ACC112 (cell line): ENCODE measurements around the gene MFSD11.
A peak's percentile ranks its signal among the peaks of the same experiment; 100 is the strongest.
"Not testable (repeated sequence)": the region's sequence is repeated elsewhere in the genome, so short reads cannot be mapped to it uniquely, and the experiment has no call there.

Experiments used
- H2AFZ ChIP-seq: fragments of 200-600 bp; sonication (generic); one replicate; pipeline ENCODE4 v1.6.0; 2017; ENCODE audit warnings: antibody characterized with exemption, low read length; ENCODE audit not compliant: unreplicated experiment
- H3K27ac ChIP-seq: fragments of 200-600 bp; sonication (generic); 2 replicates; pipeline ENCODE4 v1.5.1; 2014; ENCODE audit warnings: low read depth, mild to moderate bottlenecking, antibody characterized with exemption, low read length, moderate library complexity
- H3K27me3 ChIP-seq: fragments of 200-600 bp; sonication (generic); 2 replicates; pipeline ENCODE4 v1.6.1; 2014; ENCODE audit warnings: mild to moderate bottlenecking, antibody characterized with exemption, low read length, moderate library complexity, mixed read lengths; ENCODE audit not compliant: insufficient read depth
- H3K36me3 ChIP-seq: fragments of 200-600 bp; sonication (generic); 2 replicates; pipeline ENCODE4 v1.6.1; 2016; ENCODE audit warnings: mild to moderate bottlenecking, antibody characterized with exemption, low read length, moderate library complexity, mixed read lengths; ENCODE audit not compliant: insufficient read depth
- H3K4me1 ChIP-seq: fragments of 200-600 bp; sonication (generic); one replicate; pipeline ENCODE4 v1.6.1; 2016; ENCODE audit warnings: low read length, mixed read lengths; ENCODE audit not compliant: insufficient read depth, unreplicated experiment, control insufficient read depth
- H3K4me3 ChIP-seq: fragments of 200-600 bp; sonication (generic); 2 replicates; pipeline ENCODE4 v1.5.1; 2014; ENCODE audit warnings: mild to moderate bottlenecking, low read depth, low read length
- H3K79me2 ChIP-seq: fragments of 200-600 bp; sonication (generic); one replicate; pipeline ENCODE4 v1.6.0; 2016; ENCODE audit warnings: low read length; ENCODE audit not compliant: control insufficient read depth, unreplicated experiment, insufficient read depth

Gene MFSD11

GRCh38 chr17:76698466-76698977 lies 39.4 kb upstream of the MFSD11 start:
- H3K4me3 ChIP-seq, H2AFZ ChIP-seq, H3K36me3 ChIP-seq, H3K27me3 ChIP-seq, H3K27ac ChIP-seq: not testable (repeated sequence)
- H3K4me1 ChIP-seq, result peaks cover 67% of the 10 kb centered on the region
- H3K79me2 ChIP-seq, result peaks cover 87% of the 10 kb centered on the region

DNA sequence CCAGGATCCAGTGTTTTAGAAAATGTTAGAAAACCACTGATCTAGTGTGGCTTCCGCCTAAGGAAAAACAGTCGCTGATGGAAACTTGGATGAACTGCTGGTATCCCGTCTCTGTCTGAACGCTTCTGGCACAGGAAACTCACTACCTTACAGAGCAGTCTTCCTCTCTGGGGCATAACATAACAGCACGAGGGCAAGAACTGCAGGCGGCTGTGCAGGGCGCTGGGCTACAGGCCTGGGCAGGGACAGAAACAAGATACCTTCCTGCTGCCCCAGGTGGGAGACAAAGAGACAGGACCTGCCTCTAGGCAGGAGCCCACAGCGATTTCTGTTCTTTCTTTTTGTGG lies 37.7 kb upstream of the MFSD11 start:
- no peak overlapping the region for H2AFZ ChIP-seq
- no peaks in the 10 kb centered on the region for H3K36me3 ChIP-seq
- H3K4me1 ChIP-seq, result peaks cover 58% of the 10 kb centered on the region
- peaks cover 86% of the 10 kb centered on the region for H3K79me2 ChIP-seq
- no peaks in the 10 kb centered on the region for H3K27me3 ChIP-seq
- H3K4me3 ChIP-seq, result peak overlapping the region; percentile 64
- peak overlapping the region; percentile 68 for H3K27ac ChIP-seq

- Histone ChIP-seq H3K79me2 (peaks cover 87% of the 10 kb centered on the region), H2AFZ (no peak overlapping the region), H3K27me3 (no peaks in the 10 kb centered on the region), H3K4me1 (peaks cover 55% of the 10 kb centered on the region), H3K36me3 (no peaks in the 10 kb centered on the region), H3K27ac (peak overlapping the region; percentile 68), H3K4me3 (peak overlapping the region; percentile 64)
These were observed 37.1 kb upstream of the MFSD11 start for GRCh38 chr17:76700617-76701470.

DNA sequence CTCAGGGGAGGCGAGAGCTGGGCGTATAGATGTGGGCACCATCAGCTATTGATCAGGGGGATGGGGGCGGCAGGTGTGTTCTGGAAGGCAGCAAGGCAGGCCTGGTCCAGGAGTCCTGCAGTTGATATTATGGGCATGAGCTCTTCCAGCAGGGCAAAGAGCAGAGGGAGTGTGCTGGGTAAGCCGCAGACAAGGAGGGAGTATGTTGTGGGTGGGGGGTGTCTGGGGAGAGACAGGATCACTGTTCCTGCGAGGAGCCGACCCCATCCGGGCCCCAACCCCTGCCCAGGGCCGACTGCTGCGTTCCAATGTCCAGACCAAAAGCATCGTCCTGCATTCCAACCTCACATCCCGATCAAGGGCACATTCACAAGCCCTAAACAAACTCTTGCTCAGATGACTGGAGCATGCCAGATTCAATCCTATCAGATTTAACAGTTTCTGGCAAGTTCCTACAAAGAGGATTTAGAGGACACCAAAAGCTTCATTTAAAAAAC lies 36.4 kb upstream of the MFSD11 start:
- H3K27ac ChIP-seq, result peak overlapping the region; percentile 13; the same call in 1 of the 2 replicates
- no peaks in the 10 kb centered on the region for H3K36me3 ChIP-seq
- peaks cover 53% of the 10 kb centered on the region for H3K4me1 ChIP-seq
- H3K79me2 ChIP-seq, result peaks cover 85% of the 10 kb centered on the region
- H3K4me3 ChIP-seq, result peak overlapping the region; percentile 64; the same call in 1 of the 2 replicates
- H2AFZ ChIP-seq, result no peak overlapping the region
- H3K27me3 ChIP-seq, result no peaks in the 10 kb centered on the region

- no peak overlapping the region for H2AFZ ChIP-seq
- H3K27me3 ChIP-seq, result no peaks in the 10 kb centered on the region
- H3K79me2 ChIP-seq, result peaks cover 85% of the 10 kb centered on the region
- no peaks in the 10 kb centered on the region for H3K36me3 ChIP-seq
- H3K4me3 ChIP-seq, result no peak overlapping the region
- H3K27ac ChIP-seq, result peak overlapping the region; percentile 13; the same call in 1 of the 2 replicates
- peaks cover 47% of the 10 kb centered on the region for H3K4me1 ChIP-seq
These were observed 35.8 kb upstream of the MFSD11 start for GRCh38 chr17:76702076-76702475.

GRCh38 chr17:76702941-76703637 lies 34.8 kb upstream of the MFSD11 start:
- H3K79me2 ChIP-seq, result peaks cover 85% of the 10 kb centered on the region

GRCh38 chr17:76704805-76705204 lies 33.1 kb upstream of the MFSD11 start:
- H3K36me3 ChIP-seq, result no peaks in the 10 kb centered on the region; the same call in 1 of the 2 replicates
- H3K4me1 ChIP-seq, result peaks cover 36% of the 10 kb centered on the region
- no peaks in the 10 kb centered on the region for H3K27me3 ChIP-seq
- H3K27ac ChIP-seq, result no peak overlapping the region
- no peak overlapping the region for H2AFZ ChIP-seq
- peaks cover 86% of the 10 kb centered on the region for H3K79me2 ChIP-seq
- no peak overlapping the region for H3K4me3 ChIP-seq

More at GRCh38 chr17:76702941-76703637, 34.8 kb upstream of the MFSD11 start:
- H2AFZ ChIP-seq, result no peak overlapping the region
- H3K36me3 ChIP-seq, result no peaks in the 10 kb centered on the region; the same call in 1 of the 2 replicates
- H3K4me3 ChIP-seq, result no peak overlapping the region
- H3K4me1 ChIP-seq, result peaks cover 44% of the 10 kb centered on the region
- no peak overlapping the region for H3K27ac ChIP-seq
- H3K27me3 ChIP-seq, result no peaks in the 10 kb centered on the region

DNA sequence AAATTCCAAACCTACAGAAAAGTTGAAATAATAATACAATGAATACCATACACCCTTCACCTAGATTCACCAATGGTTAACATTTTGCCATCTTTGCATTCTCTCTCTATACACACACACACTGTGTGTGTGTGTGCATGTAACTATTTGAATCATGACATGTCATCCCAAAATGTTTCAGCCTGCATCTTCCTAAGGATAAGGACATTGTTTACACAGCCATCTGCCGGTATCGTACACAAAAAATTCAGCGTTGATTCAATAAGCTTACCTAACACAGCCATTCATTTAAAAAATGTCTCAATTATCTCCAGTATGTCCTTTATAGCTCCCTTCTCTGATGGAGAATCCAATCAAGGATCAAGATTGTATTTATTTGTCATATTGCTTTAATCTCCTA lies 31.1 kb upstream of the MFSD11 start:
- no peak overlapping the region for H2AFZ ChIP-seq
- H3K4me1 ChIP-seq, result peaks cover 25% of the 10 kb centered on the region
- no peaks in the 10 kb centered on the region for H3K27me3 ChIP-seq
- no peaks in the 10 kb centered on the region; the same call in 1 of the 2 replicates for H3K36me3 ChIP-seq
- no peak overlapping the region for H3K4me3 ChIP-seq
- H3K79me2 ChIP-seq, result peaks cover 76% of the 10 kb centered on the region
- H3K27ac ChIP-seq, result no peak overlapping the region

DNA sequence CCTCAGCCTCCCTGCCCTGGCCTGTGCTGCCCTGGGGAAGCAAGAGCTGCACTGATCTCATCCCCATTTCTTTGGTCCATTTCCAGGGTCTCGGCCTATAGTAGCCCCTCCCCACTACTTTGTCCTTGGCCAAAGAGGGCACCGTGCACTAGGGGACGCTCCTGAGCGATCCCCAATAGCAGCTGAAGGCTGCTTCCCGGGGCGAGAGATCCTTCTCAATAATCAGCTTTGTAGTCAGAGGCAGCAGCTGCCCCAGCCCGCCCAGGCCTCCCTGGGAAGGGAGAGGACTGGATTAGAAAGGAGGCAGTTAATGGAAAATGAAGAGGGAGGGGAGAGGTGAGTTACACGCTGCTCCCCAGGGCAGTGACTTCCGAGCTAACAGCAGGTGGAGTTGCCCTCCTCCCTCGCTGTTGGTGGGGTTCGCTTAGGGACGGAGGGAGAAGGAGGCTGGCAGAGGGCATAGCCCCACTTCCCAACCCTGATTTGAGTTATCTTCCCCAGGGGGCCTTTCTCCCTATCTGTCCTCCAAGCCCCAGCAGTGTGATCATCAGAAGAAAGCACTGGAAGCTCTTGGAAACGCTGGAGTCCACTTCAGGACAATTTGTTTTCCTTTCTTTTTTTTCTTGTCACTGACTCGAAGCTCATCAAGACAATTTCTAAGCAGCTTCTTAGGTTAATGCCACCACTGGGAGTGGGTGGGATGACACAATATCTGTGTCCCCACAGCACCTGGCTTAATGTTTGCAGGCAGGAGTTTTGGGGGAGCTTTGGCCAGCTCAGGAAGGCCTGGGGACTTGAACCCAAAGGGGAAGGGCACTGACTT lies 29.7 kb upstream of the MFSD11 start:
- H3K36me3 ChIP-seq, result no peaks in the 10 kb centered on the region; the same call in 1 of the 2 replicates
- peaks cover 71% of the 10 kb centered on the region for H3K79me2 ChIP-seq
- H3K4me1 ChIP-seq, result peaks cover 25% of the 10 kb centered on the region
- peak overlapping the region; percentile 86 for H3K4me3 ChIP-seq
- H2AFZ ChIP-seq, result no peak overlapping the region
- peak overlapping the region; percentile 85 for H3K27ac ChIP-seq
- no peaks in the 10 kb centered on the region for H3K27me3 ChIP-seq
